ENCODE results near the gene GOLGA7B.

GOLGA7B gene

DNA sequence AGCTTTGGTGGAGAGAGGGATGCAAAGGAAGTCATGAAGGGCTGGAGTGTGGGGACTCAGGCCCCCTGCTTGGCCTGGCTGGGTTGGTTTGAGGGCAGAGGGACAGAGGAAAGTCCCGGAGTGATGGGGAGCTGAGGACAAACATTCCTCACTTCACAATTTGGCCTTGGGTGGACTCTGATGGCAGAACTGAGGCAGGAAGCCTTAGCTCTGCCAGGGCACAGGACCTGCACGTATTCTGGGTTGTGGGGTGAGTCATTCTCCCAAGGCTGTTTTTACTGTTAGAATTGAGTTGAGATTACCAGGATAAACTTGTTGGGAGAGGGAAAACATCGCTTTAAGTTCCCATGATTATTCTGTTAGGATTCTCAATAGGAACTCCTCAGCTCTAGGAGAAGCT lies 2.6 kb downstream of the GOLGA7B start:
- no peak overlapping the region for H3K4me3 ChIP-seq (ENCODE audit: low read length)
- no peaks in the 10 kb centered on the region for H3K4me1 ChIP-seq (ENCODE audit: control insufficient read depth, insufficient read depth, low read length)
- no peaks in the 10 kb centered on the region for H3K9me3 ChIP-seq (ENCODE audit: control insufficient read depth, low read length)
- H3K9ac ChIP-seq (ENCODE audit: low read length), result no peak overlapping the region
- no peaks in the 10 kb centered on the region for H3K36me3 ChIP-seq (ENCODE audit: control insufficient read depth, insufficient read depth, low read length, severe bottlenecking)
- DNase-seq (ENCODE audit: low read depth), result no peak
- peaks cover 48% of the 10 kb centered on the region for H3K27me3 ChIP-seq (replicated peaks; ENCODE audit: control insufficient read depth, insufficient read depth, low read length)

DNA sequence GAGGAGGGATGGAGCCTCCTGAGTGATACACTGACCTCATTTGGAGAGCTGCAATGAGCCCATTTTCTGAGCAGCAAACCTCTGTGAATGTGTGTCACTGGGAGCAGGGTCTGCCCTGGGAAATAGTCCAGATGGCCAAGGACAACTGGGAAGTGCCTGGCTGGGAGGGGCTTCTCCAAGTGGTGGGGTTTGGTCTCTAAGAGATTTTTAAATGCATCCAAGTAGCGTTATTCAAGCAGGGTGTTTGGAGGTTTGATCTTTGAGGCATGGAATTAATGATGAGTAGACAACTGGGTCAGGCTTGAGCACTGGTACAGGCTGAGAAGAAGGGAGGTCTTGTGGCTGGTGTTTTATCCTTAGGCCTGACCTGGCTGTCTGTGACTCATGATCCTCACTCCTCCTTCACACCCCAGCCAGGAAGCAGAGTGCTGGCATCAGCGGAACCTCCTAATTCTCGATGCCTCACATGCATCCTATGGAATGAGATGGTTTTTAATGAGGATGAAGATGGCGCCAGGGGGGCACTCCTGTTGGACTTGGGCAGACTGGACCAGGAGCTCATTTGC lies 3.3 kb downstream of the GOLGA7B start:
- no peaks in the 10 kb centered on the region for H3K36me3 ChIP-seq (ENCODE audit: control insufficient read depth, insufficient read depth, low read length, severe bottlenecking)
- no peak overlapping the region for H3K4me3 ChIP-seq (ENCODE audit: low read length)
- no peak overlapping the region for H3K9ac ChIP-seq (ENCODE audit: low read length)
- peaks cover 5% of the 10 kb centered on the region for H3K4me1 ChIP-seq (ENCODE audit: control insufficient read depth, insufficient read depth, low read length)
- DNase-seq (ENCODE audit: low read depth), result no peak
- peaks cover 48% of the 10 kb centered on the region for H3K27me3 ChIP-seq (replicated peaks; ENCODE audit: control insufficient read depth, insufficient read depth, low read length)
- H3K9me3 ChIP-seq (ENCODE audit: control insufficient read depth, low read length), result no peaks in the 10 kb centered on the region

DNA sequence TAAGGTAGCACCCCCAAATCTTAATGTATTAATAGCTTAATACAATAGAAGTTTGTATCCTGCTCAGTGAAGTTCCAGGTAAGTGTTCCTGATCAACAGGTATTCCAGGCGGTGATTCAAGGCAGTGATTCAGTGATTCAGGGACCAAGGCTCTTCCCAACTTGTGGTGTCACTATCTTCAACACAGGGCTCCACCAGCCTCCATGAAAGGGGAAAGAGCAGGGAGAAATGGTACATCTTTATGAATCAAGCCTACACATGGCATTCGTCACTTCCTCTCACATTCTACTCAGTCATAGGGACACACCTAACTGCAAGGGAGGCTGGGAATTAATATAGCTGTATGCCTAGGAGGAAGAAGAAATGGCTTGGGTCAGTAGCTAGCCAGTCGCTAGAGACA lies 5.1 kb downstream of the GOLGA7B start:
- H3K9ac ChIP-seq (ENCODE audit: low read length), result no peak overlapping the region
- no peaks in the 10 kb centered on the region for H3K36me3 ChIP-seq (ENCODE audit: control insufficient read depth, insufficient read depth, low read length, severe bottlenecking)
- no peak overlapping the region for H3K4me3 ChIP-seq (ENCODE audit: low read length)
- peaks cover 51% of the 10 kb centered on the region for H3K27me3 ChIP-seq (replicated peaks; ENCODE audit: control insufficient read depth, insufficient read depth, low read length)
- DNase-seq (ENCODE audit: low read depth), result no peak
- peaks cover 15% of the 10 kb centered on the region for H3K4me1 ChIP-seq (ENCODE audit: control insufficient read depth, insufficient read depth, low read length)
- H3K9me3 ChIP-seq (ENCODE audit: control insufficient read depth, low read length), result no peaks in the 10 kb centered on the region

DNA sequence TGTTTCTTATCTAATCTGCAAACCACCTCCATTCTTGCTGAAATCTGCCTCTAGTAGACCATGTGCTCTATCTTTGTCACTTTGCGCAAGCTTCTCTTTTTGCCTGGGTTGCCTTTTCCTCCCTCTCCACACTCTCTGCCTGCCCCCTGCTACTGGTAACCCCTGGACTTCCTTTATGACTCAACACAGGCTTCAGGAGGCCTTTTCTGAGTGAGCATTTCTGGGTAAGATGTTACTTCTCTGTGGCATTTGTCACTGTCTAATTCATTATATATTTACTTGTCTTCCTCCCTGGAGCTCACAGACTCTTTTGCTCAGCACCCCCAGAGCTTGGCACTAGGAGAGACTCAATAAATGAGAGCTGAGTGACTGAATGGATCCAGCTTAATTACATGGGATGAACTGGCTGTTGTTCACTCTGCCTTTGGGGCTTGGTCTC lies 8.4 kb downstream of the GOLGA7B start:
- H3K4me1 ChIP-seq (ENCODE audit: control insufficient read depth, insufficient read depth, low read length), result peaks cover 15% of the 10 kb centered on the region
- no peaks in the 10 kb centered on the region for H3K9me3 ChIP-seq (ENCODE audit: control insufficient read depth, low read length)
- H3K36me3 ChIP-seq (ENCODE audit: control insufficient read depth, insufficient read depth, low read length, severe bottlenecking), result no peaks in the 10 kb centered on the region
- H3K27me3 ChIP-seq (replicated peaks; ENCODE audit: control insufficient read depth, insufficient read depth, low read length), result peaks cover 31% of the 10 kb centered on the region
- DNase-seq (ENCODE audit: low read depth), result no peak
- H3K4me3 ChIP-seq (ENCODE audit: low read length), result no peak overlapping the region
- H3K9ac ChIP-seq (ENCODE audit: low read length), result peak overlapping the region; percentile 11

DNA sequence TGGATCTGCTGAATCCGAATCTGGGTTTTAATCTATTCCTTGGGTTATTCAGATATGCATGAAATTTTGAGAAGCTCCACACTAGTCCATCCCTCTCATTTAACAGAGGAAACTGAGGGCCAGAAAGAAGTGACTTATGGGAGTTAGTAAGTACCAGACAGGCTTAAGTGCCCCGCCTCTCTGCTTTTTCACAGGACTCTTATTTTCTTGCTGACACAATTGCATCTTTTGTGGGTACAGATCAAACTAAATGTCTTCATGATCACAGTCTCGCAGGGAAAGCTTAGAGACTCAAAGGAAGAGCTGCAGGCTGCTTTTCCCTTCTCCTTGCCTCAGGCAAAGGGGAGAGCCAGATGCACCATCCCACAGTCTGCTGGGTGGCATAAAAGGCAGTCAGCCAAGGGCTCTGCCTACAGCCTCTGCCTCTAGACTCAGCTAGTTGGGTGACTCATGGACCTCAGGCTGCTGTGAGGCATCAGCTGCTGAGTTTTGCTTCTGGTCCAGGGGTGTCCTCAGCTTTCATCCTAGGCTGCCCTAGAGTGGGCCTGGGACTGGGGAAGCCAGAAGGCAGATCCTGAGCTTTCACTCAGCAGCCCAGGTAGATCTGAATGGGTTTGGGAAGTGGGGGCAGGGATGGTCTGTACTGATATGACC lies 11.6 kb downstream of the GOLGA7B start:
- H3K4me1 ChIP-seq (ENCODE audit: control insufficient read depth, insufficient read depth, low read length), result peaks cover 15% of the 10 kb centered on the region
- peak; percentile 78 for DNase-seq (ENCODE audit: low read depth)
- H3K36me3 ChIP-seq (ENCODE audit: control insufficient read depth, insufficient read depth, low read length, severe bottlenecking), result no peaks in the 10 kb centered on the region
- no peak overlapping the region for H3K4me3 ChIP-seq (ENCODE audit: low read length)
- H3K9me3 ChIP-seq (ENCODE audit: control insufficient read depth, low read length), result no peaks in the 10 kb centered on the region
- H3K27me3 ChIP-seq (replicated peaks; ENCODE audit: control insufficient read depth, insufficient read depth, low read length), result peaks cover 32% of the 10 kb centered on the region
- H3K9ac ChIP-seq (ENCODE audit: low read length), result no peak overlapping the region

DNA sequence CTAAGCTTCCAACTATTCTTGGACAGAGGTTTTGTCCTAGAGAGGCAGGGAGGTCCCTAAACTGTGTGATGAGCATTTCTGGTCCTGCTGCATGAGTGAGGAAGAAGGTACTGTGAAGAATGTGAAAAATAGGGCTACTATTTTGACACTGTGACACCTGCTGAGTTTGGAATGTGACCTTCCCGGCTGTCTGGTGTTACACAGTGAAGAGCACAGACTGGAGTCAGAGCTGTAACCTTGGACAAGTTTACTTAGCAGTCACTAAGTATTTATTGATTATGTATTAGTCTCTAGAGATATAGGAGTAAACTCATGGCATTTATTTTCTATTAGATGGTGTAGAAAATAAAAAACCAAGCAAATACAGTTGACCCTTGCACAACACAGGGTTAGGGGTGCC lies 12.3 kb downstream of the GOLGA7B start:
- Histone ChIP-seq H3K4me1 (ENCODE audit: control insufficient read depth, insufficient read depth, low read length) (peaks cover 15% of the 10 kb centered on the region), H3K36me3 (ENCODE audit: control insufficient read depth, insufficient read depth, low read length, severe bottlenecking) (no peaks in the 10 kb centered on the region), H3K9me3 (ENCODE audit: control insufficient read depth, low read length) (no peaks in the 10 kb centered on the region), H3K27me3 (replicated peaks; ENCODE audit: control insufficient read depth, insufficient read depth, low read length) (peaks cover 39% of the 10 kb centered on the region), H3K9ac (ENCODE audit: low read length) (no peak overlapping the region), H3K4me3 (ENCODE audit: low read length) (no peak overlapping the region)
- DNase-seq (ENCODE audit: low read depth), result no peak

DNA sequence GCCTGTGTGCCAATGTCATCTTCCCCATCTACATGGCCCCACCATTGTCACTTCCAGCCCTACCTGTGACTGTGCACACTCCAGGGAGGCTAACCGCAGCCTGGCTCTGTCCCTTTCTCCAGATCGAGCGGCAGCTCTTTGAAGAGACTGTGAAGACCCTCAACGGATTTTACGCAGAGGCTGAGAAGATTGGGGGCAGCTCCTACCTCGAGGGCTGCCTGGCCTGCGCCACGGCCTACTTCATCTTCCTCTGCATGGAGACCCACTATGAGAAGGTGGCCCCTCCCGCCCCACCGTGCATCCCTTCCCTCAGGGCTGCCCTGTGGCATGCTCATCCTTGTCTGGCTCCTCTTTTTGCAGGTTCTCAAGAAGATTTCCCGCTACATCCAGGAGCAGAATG lies 14.2 kb downstream of the GOLGA7B start:
- H3K4me1 ChIP-seq (ENCODE audit: control insufficient read depth, insufficient read depth, low read length), result peaks cover 6% of the 10 kb centered on the region
- H3K27me3 ChIP-seq (replicated peaks; ENCODE audit: control insufficient read depth, insufficient read depth, low read length), result peaks cover 40% of the 10 kb centered on the region
- DNase-seq (ENCODE audit: low read depth), result no peak
- no peaks in the 10 kb centered on the region for H3K9me3 ChIP-seq (ENCODE audit: control insufficient read depth, low read length)
- no peak overlapping the region for H3K9ac ChIP-seq (ENCODE audit: low read length)
- no peak overlapping the region for H3K4me3 ChIP-seq (ENCODE audit: low read length)
- H3K36me3 ChIP-seq (ENCODE audit: control insufficient read depth, insufficient read depth, low read length, severe bottlenecking), result no peaks in the 10 kb centered on the region

DNA sequence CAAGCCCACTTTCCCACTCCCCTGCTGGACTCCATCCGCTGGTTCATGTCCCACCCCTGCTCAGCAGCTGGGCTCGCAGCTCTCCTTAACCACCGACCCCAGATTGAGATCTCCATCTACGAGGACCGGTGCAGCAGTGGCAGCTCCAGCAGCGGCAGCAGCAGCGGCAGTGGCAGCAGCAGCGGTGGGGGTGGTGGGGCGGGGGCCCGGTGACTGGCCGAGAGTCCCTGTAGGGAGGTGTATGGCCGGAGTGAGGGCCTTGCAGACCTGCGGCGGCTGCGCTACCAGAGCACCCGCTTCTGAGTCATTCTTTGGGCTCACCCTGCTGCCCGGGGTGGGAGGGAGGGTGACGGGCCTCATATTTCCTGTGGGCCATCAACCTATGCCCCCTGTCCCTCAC lies 15.8 kb downstream of the GOLGA7B start:
- Histone ChIP-seq H3K36me3 (ENCODE audit: control insufficient read depth, insufficient read depth, low read length, severe bottlenecking) (no peaks in the 10 kb centered on the region), H3K27me3 (replicated peaks; ENCODE audit: control insufficient read depth, insufficient read depth, low read length) (peaks cover 44% of the 10 kb centered on the region), H3K4me1 (ENCODE audit: control insufficient read depth, insufficient read depth, low read length) (peaks cover 10% of the 10 kb centered on the region), H3K4me3 (ENCODE audit: low read length) (no peak overlapping the region), H3K9ac (ENCODE audit: low read length) (no peak overlapping the region), H3K9me3 (ENCODE audit: control insufficient read depth, low read length) (no peaks in the 10 kb centered on the region)
- no peak for DNase-seq (ENCODE audit: low read depth)

DNA sequence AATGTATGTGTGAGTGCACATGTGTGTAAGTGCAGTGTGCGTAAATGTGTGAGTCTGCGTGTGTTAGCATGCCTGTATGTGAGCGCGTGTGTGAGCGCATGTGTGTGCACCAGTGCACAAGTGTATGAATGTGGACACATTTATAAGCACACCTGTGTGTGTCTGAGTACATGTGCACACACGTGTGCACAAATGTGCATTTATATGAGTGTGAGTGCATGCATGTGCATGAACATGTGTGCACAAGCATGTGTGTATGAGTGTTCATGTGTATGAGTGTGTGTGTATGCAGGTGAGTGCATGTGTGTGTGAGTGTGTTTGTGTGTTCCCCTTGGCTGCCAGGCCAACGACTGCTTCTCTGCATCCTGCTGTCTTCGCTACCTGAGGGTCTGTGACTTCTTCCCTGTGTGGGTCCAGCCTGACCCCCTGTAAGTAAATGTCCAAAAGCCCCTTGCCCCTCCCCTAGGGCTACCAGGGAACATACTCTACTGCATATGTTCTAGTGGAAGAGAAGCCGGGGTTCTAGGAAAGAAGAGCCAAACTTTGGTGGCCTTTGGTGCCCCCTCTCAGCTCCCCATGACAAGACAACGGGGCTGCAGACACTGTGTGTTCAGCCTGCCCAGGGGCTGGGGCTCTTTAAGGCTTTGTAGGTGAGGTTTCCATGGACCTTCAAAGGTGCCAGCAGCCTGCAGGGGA lies 17.0 kb downstream of the GOLGA7B start:
- H3K9ac ChIP-seq (ENCODE audit: low read length), result no peak overlapping the region

DNA sequence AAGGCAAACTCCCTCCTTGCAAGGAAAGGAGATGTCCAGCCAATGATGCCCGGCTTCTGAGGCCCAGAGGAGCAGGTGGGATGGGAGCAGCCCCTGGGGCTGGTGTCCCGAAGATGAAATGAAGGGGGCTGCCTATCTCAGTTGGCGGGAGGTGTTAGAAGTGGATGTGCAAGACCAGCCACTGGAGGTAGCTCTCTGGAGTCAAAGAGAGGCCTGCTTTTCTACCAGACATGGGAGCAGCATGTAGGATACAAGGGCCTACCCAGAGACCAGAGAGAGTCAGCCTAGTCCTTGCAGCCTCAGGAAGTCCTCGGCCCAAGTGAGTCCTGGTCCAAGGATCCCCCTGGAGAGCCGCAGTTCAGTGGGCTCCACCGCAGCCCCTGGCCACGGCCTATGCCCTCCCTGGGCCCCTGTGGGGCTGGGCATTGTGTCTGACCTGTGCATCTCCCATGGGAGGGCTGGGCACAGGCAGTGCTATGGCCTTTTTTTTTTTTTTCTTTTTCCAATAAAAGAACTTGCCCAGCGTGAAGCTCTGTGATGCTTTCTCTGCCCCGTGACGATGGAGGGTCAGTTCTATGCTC lies 17.7 kb downstream of the GOLGA7B start:
- H3K9ac ChIP-seq (ENCODE audit: low read length), result no peak overlapping the region
- H3K4me3 ChIP-seq (ENCODE audit: low read length), result no peak overlapping the region
- H3K27me3 ChIP-seq (replicated peaks; ENCODE audit: control insufficient read depth, insufficient read depth, low read length), result peaks cover 50% of the 10 kb centered on the region
- peaks cover 10% of the 10 kb centered on the region for H3K4me1 ChIP-seq (ENCODE audit: control insufficient read depth, insufficient read depth, low read length)
- no peak for DNase-seq (ENCODE audit: low read depth)
- H3K36me3 ChIP-seq (ENCODE audit: control insufficient read depth, insufficient read depth, low read length, severe bottlenecking), result no peaks in the 10 kb centered on the region
- no peaks in the 10 kb centered on the region for H3K9me3 ChIP-seq (ENCODE audit: control insufficient read depth, low read length)

More for the DNA sequence above, 17.0 kb downstream of the GOLGA7B start:
- Histone ChIP-seq H3K4me3 (ENCODE audit: low read length) (no peak overlapping the region), H3K9me3 (ENCODE audit: control insufficient read depth, low read length) (no peaks in the 10 kb centered on the region), H3K27me3 (replicated peaks; ENCODE audit: control insufficient read depth, insufficient read depth, low read length) (peaks cover 49% of the 10 kb centered on the region), H3K4me1 (ENCODE audit: control insufficient read depth, insufficient read depth, low read length) (peaks cover 10% of the 10 kb centered on the region), H3K36me3 (ENCODE audit: control insufficient read depth, insufficient read depth, low read length, severe bottlenecking) (no peaks in the 10 kb centered on the region)
- no peak for DNase-seq (ENCODE audit: low read depth)

DNA sequence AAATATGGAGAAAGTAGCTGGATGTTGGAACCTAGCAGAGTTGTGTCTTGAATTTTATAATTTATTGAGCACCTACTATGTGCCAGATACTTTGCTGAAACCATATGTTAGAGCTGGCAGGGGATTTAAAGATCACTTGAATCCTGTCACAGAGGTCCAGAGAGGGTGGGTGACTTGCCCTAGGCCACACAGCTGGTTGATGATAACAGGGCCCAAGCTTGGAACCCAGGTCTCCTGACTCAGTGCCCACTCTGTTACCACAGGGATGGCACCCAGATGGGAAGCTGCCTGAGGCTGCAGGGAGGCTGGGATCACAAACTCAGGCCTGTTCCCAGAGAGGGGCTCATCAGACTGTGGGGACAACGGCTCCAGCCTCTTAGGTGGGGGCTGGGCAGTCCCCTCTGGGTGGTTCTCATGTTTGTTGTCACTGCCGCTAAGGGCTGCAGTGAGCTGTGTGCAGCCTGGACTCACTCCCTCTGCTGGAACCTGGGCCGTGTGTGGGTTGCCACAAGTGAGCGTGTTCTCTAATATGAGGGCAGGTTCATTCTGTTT lies 18.6 kb downstream of the GOLGA7B start:
- H3K4me1 ChIP-seq (ENCODE audit: control insufficient read depth, insufficient read depth, low read length), result peaks cover 10% of the 10 kb centered on the region
- no peaks in the 10 kb centered on the region for H3K36me3 ChIP-seq (ENCODE audit: control insufficient read depth, insufficient read depth, low read length, severe bottlenecking)
- H3K27me3 ChIP-seq (replicated peaks; ENCODE audit: control insufficient read depth, insufficient read depth, low read length), result peaks cover 56% of the 10 kb centered on the region
- H3K4me3 ChIP-seq (ENCODE audit: low read length), result no peak overlapping the region
- no peak for DNase-seq (ENCODE audit: low read depth)
- no peaks in the 10 kb centered on the region for H3K9me3 ChIP-seq (ENCODE audit: control insufficient read depth, low read length)
- no peak overlapping the region for H3K9ac ChIP-seq (ENCODE audit: low read length)

All from adipocyte (in vitro differentiated cells).